Mesendoderm (in vitro differentiated cells): Measurements from ENCODE around the gene LRRC23.

Experiments used
- DNase-seq: peaks from one replicate; pipeline ENCODE4 v3.0.0; 2013
- H2AK5ac ChIP-seq: 2 replicates; pipeline ENCODE4 v1.6.1; 2013; ENCODE audit warnings: low read length, inconsistent platforms
- H2BK120ac ChIP-seq: 2 replicates; pipeline ENCODE4 v1.6.1; 2013; ENCODE audit warnings: low read depth, mild to moderate bottlenecking, low read length, moderate library complexity, mixed read lengths
- H2BK15ac ChIP-seq: replicated peaks from 2 replicates; pipeline ENCODE4 v1.6.1; 2013; ENCODE audit warnings: low read depth, mild to moderate bottlenecking, moderate library complexity
- H2BK5ac ChIP-seq: 2 replicates; pipeline ENCODE4 v1.6.1; 2013; ENCODE audit warnings: low read length, inconsistent platforms
- H3K18ac ChIP-seq: 2 replicates; pipeline ENCODE4 v1.6.1; 2013; ENCODE audit warnings: mild to moderate bottlenecking, low read length, mixed read lengths
- H3K23ac ChIP-seq: one replicate; pipeline ENCODE4 v1.6.1; 2013; ENCODE audit warnings: low read length
- H3K27ac ChIP-seq: 2 replicates; pipeline ENCODE4 v1.5.1; 2013; ENCODE audit warnings: low read depth, mild to moderate bottlenecking, inconsistent platforms, low read length, moderate library complexity
- H3K27me3 ChIP-seq: 2 replicates; pipeline ENCODE4 v1.6.1; 2013; ENCODE audit warnings: low read length, control low read depth, mild to moderate bottlenecking, inconsistent platforms; ENCODE audit not compliant: insufficient read depth, poor library complexity
- H3K36me3 ChIP-seq: 2 replicates; pipeline ENCODE4 v1.6.1; 2013; ENCODE audit warnings: low read length, inconsistent platforms; ENCODE audit not compliant: control insufficient read depth, insufficient read depth
- H3K4ac ChIP-seq: one replicate; pipeline ENCODE4 v1.6.1; 2013; ENCODE audit warnings: low read depth, mild to moderate bottlenecking, low read length, moderate library complexity
- H3K4me1 ChIP-seq: 2 replicates; pipeline ENCODE4 v1.6.1; 2013; ENCODE audit warnings: low read depth, low read length, inconsistent platforms; ENCODE audit not compliant: control insufficient read depth
- H3K4me2 ChIP-seq: 2 replicates; pipeline ENCODE4 v1.6.1; 2013; ENCODE audit warnings: low read length
- H3K4me3 ChIP-seq: 2 replicates; pipeline ENCODE4 v1.5.1; 2013; ENCODE audit warnings: mild to moderate bottlenecking, low read length
- H3K56ac ChIP-seq: one replicate; pipeline ENCODE4 v1.6.1; 2013; ENCODE audit warnings: low read length
- H3K79me1 ChIP-seq: 2 replicates; pipeline ENCODE4 v1.6.1; 2013; ENCODE audit warnings: low read length, inconsistent platforms
- H3K79me2 ChIP-seq: 2 replicates; pipeline ENCODE4 v1.6.1; 2013; ENCODE audit warnings: mild to moderate bottlenecking, low read length; ENCODE audit not compliant: control insufficient read depth, insufficient read depth
- H3K9ac ChIP-seq: 2 replicates; pipeline ENCODE4 v1.6.1; 2013; ENCODE audit warnings: low read length, inconsistent platforms
- H4K5ac ChIP-seq: one replicate; pipeline ENCODE4 v1.6.1; 2013; ENCODE audit warnings: low read length
- H4K8ac ChIP-seq: one replicate; pipeline ENCODE4 v1.6.1; 2013; ENCODE audit warnings: low read depth, mild to moderate bottlenecking, control low read depth, low read length, moderate library complexity
- WGBS: extraction: QIAGEN DNeasy Blood & Tissue Kit; methylation state at CpG from one replicate; pipeline ENCODE4 v1.1.7; 2013; ENCODE audit warnings: low lambda C conversion rate, missing lambda C conversion rate; ENCODE audit not compliant: insufficient coverage; ENCODE audit errors: extremely low coverage; 5-methylcytosine and 5-hydroxymethylcytosine counted together

The LRRC23 gene

GRCh38 chr12:6950401-6950801, 45.8 kb downstream of the LRRC23 start:
- WGBS: no CpG with 5 or more reads among the region's 1 CpG
- Histone ChIP-seq H3K36me3 (no peaks in the 10 kb centered on the region), H4K5ac (no peak overlapping the region), H3K27ac (no peak overlapping the region), H3K23ac (no peak overlapping the region), H3K27me3 (no peaks in the 10 kb centered on the region), H3K18ac (no peak overlapping the region), H3K4me1 (peaks cover 2% of the 10 kb centered on the region), H3K56ac (no peak overlapping the region), H3K79me1 (no peaks in the 10 kb centered on the region), H3K9ac (no peak overlapping the region), H4K8ac (no peak overlapping the region), H3K4me2 (no peak overlapping the region), H3K4ac (no peak overlapping the region), H3K4me3 (no peak overlapping the region), H2BK15ac (no peak overlapping the region), H2BK5ac (no peak overlapping the region), H2AK5ac (no peak overlapping the region), H2BK120ac (no peak overlapping the region), H3K79me2 (no peaks in the 10 kb centered on the region)
- DNase-seq: no peak

GRCh38 chr12:6950811-6951540, 46.4 kb downstream of the LRRC23 start, which contains the start of gene PTPN6:
TSS of gene PTPN6 (plus strand) at chr12:6951356. CDS start at chr12:6951513, 157 bp downstream.
- Histone ChIP-seq H3K9ac (no peak within 1 kb of the TSS), H3K27ac (no peak within 1 kb of the TSS), H3K23ac (no peak within 1 kb of the TSS), H2BK120ac (no peak within 1 kb of the TSS), H2BK15ac (no peak within 1 kb of the TSS), H2BK5ac (no peak within 1 kb of the TSS), H4K8ac (no peak within 1 kb of the TSS), H4K5ac (no peak within 1 kb of the TSS), H3K56ac (peak within 1 kb of the TSS; percentile 59), H3K79me2 (no peaks in the 10 kb centered on the region), H3K4me2 (no peak within 1 kb of the TSS), H3K27me3 (no peaks in the 10 kb centered on the region), H3K4ac (no peak within 1 kb of the TSS), H2AK5ac (no peak within 1 kb of the TSS), H3K79me1 (no peaks in the 10 kb centered on the region), H3K4me1 (no peaks in the 10 kb centered on the region), H3K36me3 (no peaks in the 10 kb centered on the region), H3K18ac (no peak within 1 kb of the TSS), H3K4me3 (no peak within 1 kb of the TSS)
- DNase-seq: no peak
- WGBS: no CpG with 5 or more reads among the region's 25 CpGs

- Histone ChIP-seq H3K4me2 (no peak overlapping the region), H3K18ac (no peak overlapping the region), H3K4me1 (no peaks in the 10 kb centered on the region), H2BK120ac (no peak overlapping the region), H2AK5ac (no peak overlapping the region), H3K27ac (no peak overlapping the region), H3K79me2 (no peaks in the 10 kb centered on the region), H3K9ac (no peak overlapping the region), H3K23ac (no peak overlapping the region), H3K79me1 (no peaks in the 10 kb centered on the region), H3K4me3 (no peak overlapping the region), H3K4ac (no peak overlapping the region), H4K8ac (no peak overlapping the region), H3K56ac (no peak overlapping the region), H3K27me3 (no peaks in the 10 kb centered on the region), H4K5ac (no peak overlapping the region), H3K36me3 (no peaks in the 10 kb centered on the region), H2BK15ac (no peak overlapping the region), H2BK5ac (no peak overlapping the region)
- no CpG with 5 or more reads among the region's 20 CpGs for WGBS
- no peak for DNase-seq
These were observed 47.0 kb downstream of the LRRC23 start for GRCh38 chr12:6951551-6952120.

- no peak overlapping the region for H2BK120ac ChIP-seq
- no peak overlapping the region for H3K23ac ChIP-seq
- H3K4me2 ChIP-seq: no peak overlapping the region
- no peaks in the 10 kb centered on the region for H3K27me3 ChIP-seq
- no peak overlapping the region for H3K4ac ChIP-seq
- H3K36me3 ChIP-seq: no peaks in the 10 kb centered on the region
- no peaks in the 10 kb centered on the region for H3K79me2 ChIP-seq
- no peak overlapping the region for H3K9ac ChIP-seq
- peak overlapping the region; percentile 59 for H3K56ac ChIP-seq
- H3K4me3 ChIP-seq: no peak overlapping the region
- H3K27ac ChIP-seq: no peak overlapping the region
- H4K8ac ChIP-seq: no peak overlapping the region
- H3K18ac ChIP-seq: no peak overlapping the region
- no peak overlapping the region for H2BK15ac ChIP-seq
- H4K5ac ChIP-seq: no peak overlapping the region
- H2BK5ac ChIP-seq: no peak overlapping the region
- no CpG with 5 or more reads among the region's 22 CpGs for WGBS
- no peaks in the 10 kb centered on the region for H3K79me1 ChIP-seq
- no peaks in the 10 kb centered on the region for H3K4me1 ChIP-seq
- H2AK5ac ChIP-seq: no peak overlapping the region
- no peak for DNase-seq
These were observed 47.7 kb downstream of the LRRC23 start for GRCh38 chr12:6952121-6952862.

GRCh38 chr12:6952863-6953441, 48.3 kb downstream of the LRRC23 start:
- Histone ChIP-seq H3K27ac (no peak overlapping the region), H3K27me3 (no peaks in the 10 kb centered on the region), H3K9ac (peak overlapping the region; percentile 3), H3K4ac (no peak overlapping the region), H3K23ac (no peak overlapping the region), H2BK120ac (no peak overlapping the region), H3K4me2 (no peak overlapping the region), H2BK15ac (no peak overlapping the region), H3K56ac (peak overlapping the region; percentile 43), H3K36me3 (no peaks in the 10 kb centered on the region), H3K4me1 (no peaks in the 10 kb centered on the region), H2AK5ac (no peak overlapping the region), H3K4me3 (no peak overlapping the region), H4K5ac (no peak overlapping the region), H4K8ac (no peak overlapping the region), H3K79me1 (no peaks in the 10 kb centered on the region), H2BK5ac (no peak overlapping the region), H3K18ac (no peak overlapping the region), H3K79me2 (no peaks in the 10 kb centered on the region)
- DNase-seq: no peak
- WGBS: no CpG with 5 or more reads among the region's 15 CpGs
